Measurements from ENCODE around the gene SLC9C2.
"Not testable (repeated sequence)": the region's sequence is repeated elsewhere in the genome, so short reads cannot be mapped to it uniquely, and the experiment has no call there.

The SLC9C2 gene

GRCh38 chr1:173523329-173523728 is 79.5 kb downstream of the SLC9C2 start:
- no peak overlapping the region for H2AFZ ChIP-seq (ENCODE audit: low read depth, low read length, severe bottlenecking)
- no peaks in the 10 kb centered on the region for H3K36me3 ChIP-seq (ENCODE audit: low read length)
- no peaks in the 10 kb centered on the region for H3K27me3 ChIP-seq (ENCODE audit: low read length)
- no peak overlapping the region for H3K9ac ChIP-seq (ENCODE audit: low read length)
- H3K9me2 ChIP-seq (replicated peaks; ENCODE audit: insufficient read depth, low read length) = no peaks in the 10 kb centered on the region
- no peaks in the 10 kb centered on the region for H4K20me1 ChIP-seq (ENCODE audit: low read depth, low read length)
- H3F3A ChIP-seq (ENCODE audit: insufficient read depth) = no peaks in the 10 kb centered on the region
- H3K4me3 ChIP-seq (ENCODE audit: insufficient read depth, low read length, poor library complexity, severe bottlenecking) = no peak overlapping the region
- H3K79me2 ChIP-seq (ENCODE audit: insufficient read depth, low read length) = no peaks in the 10 kb centered on the region
- no peak overlapping the region for H3K27ac ChIP-seq (ENCODE audit: low read depth, low read length)
- H3K9me3 ChIP-seq (ENCODE audit: insufficient read depth, low read length) = no peaks in the 10 kb centered on the region
- no peak overlapping the region for H3K4me2 ChIP-seq (ENCODE audit: low read depth, low read length, poor library complexity, severe bottlenecking)
- TF ChIP-seq, protein P1, sequence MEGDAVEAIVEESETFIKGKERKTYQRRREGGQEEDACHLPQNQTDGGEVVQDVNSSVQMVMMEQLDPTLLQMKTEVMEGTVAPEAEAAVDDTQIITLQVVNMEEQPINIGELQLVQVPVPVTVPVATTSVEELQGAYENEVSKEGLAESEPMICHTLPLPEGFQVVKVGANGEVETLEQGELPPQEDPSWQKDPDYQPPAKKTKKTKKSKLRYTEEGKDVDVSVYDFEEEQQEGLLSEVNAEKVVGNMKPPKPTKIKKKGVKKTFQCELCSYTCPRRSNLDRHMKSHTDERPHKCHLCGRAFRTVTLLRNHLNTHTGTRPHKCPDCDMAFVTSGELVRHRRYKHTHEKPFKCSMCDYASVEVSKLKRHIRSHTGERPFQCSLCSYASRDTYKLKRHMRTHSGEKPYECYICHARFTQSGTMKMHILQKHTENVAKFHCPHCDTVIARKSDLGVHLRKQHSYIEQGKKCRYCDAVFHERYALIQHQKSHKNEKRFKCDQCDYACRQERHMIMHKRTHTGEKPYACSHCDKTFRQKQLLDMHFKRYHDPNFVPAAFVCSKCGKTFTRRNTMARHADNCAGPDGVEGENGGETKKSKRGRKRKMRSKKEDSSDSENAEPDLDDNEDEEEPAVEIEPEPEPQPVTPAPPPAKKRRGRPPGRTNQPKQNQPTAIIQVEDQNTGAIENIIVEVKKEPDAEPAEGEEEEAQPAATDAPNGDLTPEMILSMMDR (IDR thresholded peaks at IDR 0.05; ENCODE audit: insufficient read depth, low read length, poor library complexity, severe bottlenecking) = no peak
- no peak for TF ChIP-seq EZH2phosphoT487 (conservative IDR thresholded peaks at IDR 0.05; ENCODE audit: low read length)

GRCh38 chr1:173520799-173521198 is 82.1 kb downstream of the SLC9C2 start:
- no peak overlapping the region for H3K4me2 ChIP-seq (ENCODE audit: low read depth, low read length, poor library complexity, severe bottlenecking)
- no peaks in the 10 kb centered on the region for H3K27me3 ChIP-seq (ENCODE audit: low read length)
- no peaks in the 10 kb centered on the region for H3K9me2 ChIP-seq (replicated peaks; ENCODE audit: insufficient read depth, low read length)
- no peak overlapping the region for H3K9ac ChIP-seq (ENCODE audit: low read length)
- TF ChIP-seq, protein P1 (IDR thresholded peaks at IDR 0.05; ENCODE audit: insufficient read depth, low read length, poor library complexity, severe bottlenecking) = no peak
- no peak for TF ChIP-seq EZH2phosphoT487 (conservative IDR thresholded peaks at IDR 0.05; ENCODE audit: low read length)
- no peaks in the 10 kb centered on the region for H3K79me2 ChIP-seq (ENCODE audit: insufficient read depth, low read length)
- no peak overlapping the region for H3K4me3 ChIP-seq (ENCODE audit: insufficient read depth, low read length, poor library complexity, severe bottlenecking)
- H3K27ac ChIP-seq (ENCODE audit: low read depth, low read length) = no peak overlapping the region
- H3F3A ChIP-seq (ENCODE audit: insufficient read depth) = no peaks in the 10 kb centered on the region
- no peak overlapping the region for H2AFZ ChIP-seq (ENCODE audit: low read depth, low read length, severe bottlenecking)
- H3K9me3 ChIP-seq (ENCODE audit: insufficient read depth, low read length) = no peaks in the 10 kb centered on the region
- no peaks in the 10 kb centered on the region for H4K20me1 ChIP-seq (ENCODE audit: low read depth, low read length)
- H3K36me3 ChIP-seq (ENCODE audit: low read length) = no peaks in the 10 kb centered on the region

DNA sequence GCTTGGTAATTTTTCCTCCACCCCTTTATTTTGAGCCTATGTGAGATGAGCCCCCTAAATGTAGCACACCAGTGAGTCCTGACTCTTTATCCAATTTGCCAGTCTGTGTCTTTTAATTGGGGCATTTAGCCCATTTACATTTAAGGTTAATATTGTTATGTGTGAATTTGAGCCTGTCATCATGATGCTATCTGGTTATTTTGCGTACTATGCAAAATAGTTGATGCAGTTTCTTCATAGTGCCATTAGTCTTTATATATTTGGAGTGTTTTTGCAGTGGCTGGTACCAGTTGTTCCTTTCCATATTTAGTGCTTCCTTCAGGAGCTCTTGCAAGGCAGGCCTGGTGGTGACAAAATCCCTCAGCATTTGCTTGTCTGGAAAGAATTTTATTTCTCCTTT is 88.4 kb downstream of the SLC9C2 start:
- H3K27me3 ChIP-seq (ENCODE audit: low read length); H3K4me2 ChIP-seq (ENCODE audit: low read depth, low read length, poor library complexity, severe bottlenecking); H3K27ac ChIP-seq (ENCODE audit: low read depth, low read length); H2AFZ ChIP-seq (ENCODE audit: low read depth, low read length, severe bottlenecking); H3K9me2 ChIP-seq (replicated peaks; ENCODE audit: insufficient read depth, low read length); H3K9ac ChIP-seq (ENCODE audit: low read length); H3K9me3 ChIP-seq (ENCODE audit: insufficient read depth, low read length); H3K79me2 ChIP-seq (ENCODE audit: insufficient read depth, low read length); H3K4me3 ChIP-seq (ENCODE audit: insufficient read depth, low read length, poor library complexity, severe bottlenecking); H4K20me1 ChIP-seq (ENCODE audit: low read depth, low read length); H3F3A ChIP-seq (ENCODE audit: insufficient read depth); H3K36me3 ChIP-seq (ENCODE audit: low read length): not testable (repeated sequence)

- Histone ChIP-seq H3K27ac (ENCODE audit: low read depth, low read length) (no peak overlapping the region), H3K36me3 (ENCODE audit: low read length) (no peaks in the 10 kb centered on the region), H4K20me1 (ENCODE audit: low read depth, low read length) (no peaks in the 10 kb centered on the region), H3K4me2 (ENCODE audit: low read depth, low read length, poor library complexity, severe bottlenecking) (no peak overlapping the region), H3K9me3 (ENCODE audit: insufficient read depth, low read length) (no peaks in the 10 kb centered on the region), H3K9ac (ENCODE audit: low read length) (no peak overlapping the region), H3K27me3 (ENCODE audit: low read length) (no peaks in the 10 kb centered on the region), H3K79me2 (ENCODE audit: insufficient read depth, low read length) (no peaks in the 10 kb centered on the region), H3F3A (ENCODE audit: insufficient read depth) (no peaks in the 10 kb centered on the region), H2AFZ (ENCODE audit: low read depth, low read length, severe bottlenecking) (no peak overlapping the region), H3K4me3 (ENCODE audit: insufficient read depth, low read length, poor library complexity, severe bottlenecking) (no peak overlapping the region), H3K9me2 (replicated peaks; ENCODE audit: insufficient read depth, low read length) (no peaks in the 10 kb centered on the region)
- TF ChIP-seq, protein P1 (IDR thresholded peaks at IDR 0.05; ENCODE audit: insufficient read depth, low read length, poor library complexity, severe bottlenecking) = no peak
- TF ChIP-seq EZH2phosphoT487 (conservative IDR thresholded peaks at IDR 0.05; ENCODE audit: low read length) = no peak
Observed at GRCh38 chr1:173509797-173510196, 93.1 kb downstream of the SLC9C2 start.
